ENCODE data around the gene SMYD3.

- TF ChIP-seq MTF1 (CRISPR knock-in tag; IDR thresholded peaks at IDR 0.05; ENCODE audit: borderline replicate concordance) (no peak), ATF4 (CRISPR knock-in tag; IDR thresholded peaks at IDR 0.05) (no peak), MAX (CRISPR knock-in tag; IDR thresholded peaks at IDR 0.05) (no peak), MIER1 (IDR thresholded peaks at IDR 0.05; ENCODE audit: low read depth) (no peak), POLR2AphosphoS5 (IDR thresholded peaks at IDR 0.05; ENCODE audit: control insufficient read depth, insufficient read depth, low read depth, low read length) (no peak), POLR2AphosphoS2 (IDR thresholded peaks at IDR 0.05; ENCODE audit: low read length) (no peak), SIRT6 (IDR thresholded peaks at IDR 0.05; ENCODE audit: low read depth, low read length) (no peak), ZBTB26 (CRISPR knock-in tag; IDR thresholded peaks at IDR 0.05) (no peak), TAF7 (tag; IDR thresholded peaks at IDR 0.05) (no peak), CTBP1 (IDR thresholded peaks at IDR 0.05; ENCODE audit: borderline replicate concordance) (no peak)
Measured at GRCh38 chr1:246532519-246532918, 25.4 kb upstream of the SMYD3 start.

Data from K562 (cell line).